CD4-positive, alpha-beta T cell (primary cell): Measurements from ENCODE around the gene JAK3. TPM values are rescaled to one million over a fixed set of nuclear protein-coding genes. Genes with fewer than 3 reads are reported as not detected.

ENCODE experiments used
- ATAC-seq: fragments of 200-7000 bp; cut with Tn5 transposase; one replicate; pipeline ENCODE4 v1.10.0; 2022; ENCODE audit warnings: mild to moderate bottlenecking; ENCODE audit not compliant: poor library complexity
- CTCF ChIA-PET: fragments of 350-600 bp; sonication (Branson Sonifier 250); formaldehyde crosslinking; loops from one replicate; lab custom pipeline; 2021; ENCODE audit warnings: antibody characterized with exemption, inconsistent platforms; lab: Charles Lee
- POLR2A ChIA-PET: fragments of 350-600 bp; sonication (Branson Sonifier 250); formaldehyde crosslinking; loops from one replicate; lab custom pipeline; 2021; ENCODE audit warnings: antibody characterized with exemption, inconsistent platforms; lab: Charles Lee
- DNase-seq, 14 experiments: peaks; one replicate each; pipeline ENCODE4 v3.0.0-alpha.2; 2013 to 2020; ENCODE audit warnings: mixed read lengths in 2 of 14
- H3K27ac ChIP-seq, 2 donors: one replicate each; pipeline versions ENCODE4 v1.5.1 to v1.7.0; 2013; ENCODE audit warnings: low read length in 2 of 2, low read depth in 1 of 2, mild to moderate bottlenecking in 1 of 2
- H3K27me3 ChIP-seq, 2 experiments: 1 replicate in 1 of 2; 2 replicates in 1 of 2; pipeline versions ENCODE4 v1.6.1 to v1.7.0; 2013; ENCODE audit warnings: low read length in 2 of 2, control low read depth in 1 of 2, mild to moderate bottlenecking in 1 of 2, moderate library complexity in 1 of 2; ENCODE audit not compliant: insufficient read depth in 2 of 2, control insufficient read depth in 1 of 2
- H3K36me3 ChIP-seq: one replicate; pipeline ENCODE4 v1.6.1; 2013; ENCODE audit warnings: low read length, control low read depth; ENCODE audit not compliant: insufficient read depth
- H3K4me1 ChIP-seq: one replicate; pipeline ENCODE4 v1.6.1; 2013; ENCODE audit warnings: low read length, control low read depth; ENCODE audit not compliant: insufficient read depth
- H3K4me3 ChIP-seq: one replicate; pipeline ENCODE4 v1.5.1; 2013; ENCODE audit warnings: mild to moderate bottlenecking, low read length, moderate library complexity
- H3K9me3 ChIP-seq, 2 experiments: 1 replicate in 1 of 2; 2 replicates in 1 of 2; pipeline versions ENCODE4 v1.6.1 to v1.7.0; 2013; ENCODE audit warnings: low read length in 2 of 2, mild to moderate bottlenecking in 2 of 2, control low read depth in 1 of 2, moderate library complexity in 1 of 2; ENCODE audit not compliant: control insufficient read depth in 1 of 2, insufficient read depth in 1 of 2
- H3K27ac Mint-ChIP-seq: one replicate; pipeline ENCODE4 v1.8.0; 2020; ENCODE audit warnings: mixed read lengths
- H3K27me3 Mint-ChIP-seq: one replicate; pipeline ENCODE4 v1.8.0; 2021; ENCODE audit warnings: mixed read lengths
- H3K36me3 Mint-ChIP-seq: one replicate; pipeline ENCODE4 v1.8.0; 2021; ENCODE audit warnings: low read depth, mixed read lengths
- H3K4me1 Mint-ChIP-seq: one replicate; pipeline ENCODE4 v1.8.0; 2021; ENCODE audit warnings: low read depth, mixed read lengths
- H3K4me3 Mint-ChIP-seq: one replicate; pipeline ENCODE4 v1.8.0; 2020; ENCODE audit warnings: mild to moderate bottlenecking, mixed read lengths
- H3K9me3 Mint-ChIP-seq: one replicate; pipeline ENCODE4 v1.8.0; 2020; ENCODE audit warnings: mixed read lengths
- CTCF ChIP-seq: fragments of 200-600 bp; IDR thresholded peaks from one replicate; pipeline ENCODE4 v1.8.0; 2022; ENCODE audit warnings: antibody characterized with exemption, mild to moderate bottlenecking
- intact Hi-C, 2 experiments: fragments of 100-400 bp; cut with DNase I in 1 of 2; cut with micrococcal nuclease in 1 of 2; formaldehyde crosslinking; loops; one replicate each; pipeline versions ENCODE4 v1.15.1 to v1.9.0; 2023 to 2025; cut with DNase I, micrococcal nuclease
- total RNA-seq, 174 experiments: library from RNA in 2 of 174; stranded (reverse) in 2 of 174; gene quantifications; one replicate each; pipeline ENCODE4 v1.2.3 and lab custom pipeline; 2021 to 2026

Gene JAK3
- total RNA-seq, 2 experiments from 2014 or later, result 120 to 121 TPM

DNA sequence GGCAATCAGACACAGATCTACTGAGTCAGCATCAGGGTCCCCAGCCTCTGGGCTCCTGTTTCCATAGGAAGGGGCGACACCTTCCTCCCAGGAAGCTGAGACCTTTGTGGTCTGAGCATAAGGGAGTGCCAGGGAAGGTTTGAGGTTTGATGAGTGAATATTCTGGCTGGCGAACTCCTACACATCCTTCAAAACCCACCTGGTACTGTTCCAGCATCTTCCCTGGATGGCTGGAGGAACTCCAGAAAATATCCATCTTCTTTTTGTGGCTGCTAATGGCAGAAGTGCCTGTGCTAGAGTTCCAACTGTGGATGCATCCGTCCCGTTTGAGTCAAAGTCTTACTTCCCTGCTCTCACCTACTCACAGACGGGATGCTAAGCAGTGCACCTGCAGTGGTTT, 35.7 kb downstream of the JAK3 start:
- Histone ChIP-seq H3K27me3 (no peaks in the 10 kb centered on the region), H3K36me3 (no peaks in the 10 kb centered on the region), H3K4me3 (no peak overlapping the region), H3K9me3 (no peaks in the 10 kb centered on the region), H3K27ac (no peak overlapping the region), H3K4me1 (peaks cover 12% of the 10 kb centered on the region)
- ATAC-seq (no peak), DNase-seq (no peak)
- Mint-ChIP-seq H3K4me3 (no peak overlapping the region), H3K4me1 (peaks cover 11% of the 10 kb centered on the region), H3K27me3 (no peaks in the 10 kb centered on the region), H3K27ac (no peak overlapping the region), H3K9me3 (no peaks in the 10 kb centered on the region), H3K36me3 (no peaks in the 10 kb centered on the region)
- intact Hi-C loops, result no loop called here
- TF ChIP-seq CTCF, result no peak
- CTCF ChIA-PET, result no interaction called here
- POLR2A ChIA-PET, result interaction anchor here (1.1 kb wide), 1 partner anchor 36 kb away, joined by 3 read pairs; the partner anchor contains the start of gene JAK3

DNA sequence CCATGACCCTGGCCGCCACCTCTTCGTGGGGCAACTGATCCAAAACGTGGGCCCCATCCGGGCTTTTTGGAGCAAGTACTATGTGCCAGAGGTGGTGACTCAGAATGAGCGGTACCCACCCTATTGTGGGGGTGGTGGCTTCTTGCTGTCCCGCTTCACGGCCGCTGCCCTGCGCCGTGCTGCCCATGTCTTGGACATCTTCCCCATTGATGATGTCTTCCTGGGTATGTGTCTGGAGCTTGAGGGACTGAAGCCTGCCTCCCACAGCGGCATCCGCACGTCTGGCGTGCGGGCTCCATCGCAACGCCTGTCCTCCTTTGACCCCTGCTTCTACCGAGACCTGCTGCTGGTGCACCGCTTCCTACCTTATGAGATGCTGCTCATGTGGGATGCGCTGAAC, 36.1 kb downstream of the JAK3 start:
- Mint-ChIP-seq H3K27ac (no peak overlapping the region), H3K27me3 (no peaks in the 10 kb centered on the region), H3K4me3 (no peak overlapping the region), H3K9me3 (no peaks in the 10 kb centered on the region), H3K4me1 (peaks cover 12% of the 10 kb centered on the region), H3K36me3 (no peaks in the 10 kb centered on the region)
- no peak overlapping the region for H3K4me3 ChIP-seq
- H3K36me3 ChIP-seq, result no peaks in the 10 kb centered on the region
- POLR2A ChIA-PET, result no interaction called here
- no peak for DNase-seq
- no peaks in the 10 kb centered on the region for H3K27me3 ChIP-seq
- ATAC-seq, result no peak
- CTCF ChIA-PET, result interaction anchor here (0.6 kb wide), 1 partner anchor 364 kb away, joined by 4 read pairs; no protein-coding TSS in a partner anchor
- H3K4me1 ChIP-seq, result peaks cover 16% of the 10 kb centered on the region
- H3K27ac ChIP-seq, result no peak overlapping the region
- no peak for TF ChIP-seq CTCF
- no peaks in the 10 kb centered on the region for H3K9me3 ChIP-seq
- intact Hi-C loops, result no loop called here

DNA sequence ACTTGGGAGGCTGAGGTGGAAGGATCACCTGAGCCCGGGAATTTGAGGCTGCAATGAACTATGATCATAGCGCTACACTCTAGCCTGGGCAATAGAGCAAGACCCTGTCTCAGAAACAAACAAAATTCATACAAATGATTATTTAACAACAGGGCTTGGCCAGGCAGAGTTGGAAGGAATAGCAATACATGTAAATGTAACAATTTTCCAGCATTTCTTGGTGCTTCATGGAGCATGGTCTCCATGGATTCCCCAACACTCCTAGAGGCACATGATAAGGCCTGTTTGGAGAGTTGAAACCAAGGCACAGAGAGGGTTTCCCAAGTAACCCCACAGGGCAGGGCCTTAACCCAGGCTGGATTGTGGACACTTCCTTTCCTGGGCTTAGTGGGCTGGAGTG, 36.7 kb downstream of the JAK3 start:
- POLR2A ChIA-PET, result no interaction called here
- Mint-ChIP-seq H3K27me3 (no peaks in the 10 kb centered on the region), H3K27ac (no peak overlapping the region)

More for the DNA sequence above, 36.7 kb downstream of the JAK3 start:
- H3K4me1 Mint-ChIP-seq, result peaks cover 18% of the 10 kb centered on the region
- no peaks in the 10 kb centered on the region for H3K9me3 Mint-ChIP-seq
- Histone ChIP-seq H3K4me1 (peaks cover 19% of the 10 kb centered on the region), H3K27me3 (no peaks in the 10 kb centered on the region), H3K27ac (no peak overlapping the region), H3K9me3 (no peaks in the 10 kb centered on the region), H3K36me3 (no peaks in the 10 kb centered on the region), H3K4me3 (no peak overlapping the region)
- CTCF ChIA-PET, result interaction anchor here (0.6 kb wide), 1 partner anchor 365 kb away, joined by 4 read pairs; no protein-coding TSS in a partner anchor
- H3K36me3 Mint-ChIP-seq, result no peaks in the 10 kb centered on the region
- no peak for DNase-seq
- no peak for ATAC-seq
- no peak for TF ChIP-seq CTCF
- no peak overlapping the region for H3K4me3 Mint-ChIP-seq
- intact Hi-C loops, result no loop called here
